Stimulated activated CD4-positive, alpha-beta T cell treated with anti-CD3 and anti-CD28 coated beads, Interleukin-1b, Interleukin-23, amount 100 ng/mL, for 4 hours (primary cell): ENCODE data around the gene MBD3.
A peak's percentile ranks its signal among the peaks of the same experiment; 100 is the strongest.

ENCODE experiments used
- DNase-seq, 2 donors: peaks; one replicate each; pipeline ENCODE4 v3.0.0-alpha.2; 2020; ENCODE audit warnings: low read depth in 2 of 2

Gene MBD3

GRCh38 chr19:1598777-1599459, 6.3 kb upstream of the MBD3 start:
- DNase-seq = no peak

GRCh38 chr19:1593501-1593772, 772 bp upstream of the MBD3 start:
- DNase-seq = no peak

- peak; percentile 71 to 79 for DNase-seq
Observed at GRCh38 chr19:1592024-1592754, 476 bp downstream of the MBD3 start.

GRCh38 chr19:1591421-1592023, 1.1 kb downstream of the MBD3 start:
- no peak for DNase-seq

GRCh38 chr19:1590641-1591397, 1.8 kb downstream of the MBD3 start:
- DNase-seq = no peak

- DNase-seq = no peak
Observed at GRCh38 chr19:1587872-1588271, 4.8 kb downstream of the MBD3 start.

- DNase-seq = no peak
Observed at GRCh38 chr19:1585243-1585580, 7.5 kb downstream of the MBD3 start.

GRCh38 chr19:1584500-1585242, 8.0 kb downstream of the MBD3 start:
- DNase-seq = no peak

- DNase-seq = no peak
Observed at GRCh38 chr19:1582201-1582600, 10.5 kb downstream of the MBD3 start.

GRCh38 chr19:1580957-1581356, 11.7 kb downstream of the MBD3 start:
- no peak for DNase-seq

- DNase-seq = no peak
Observed at GRCh38 chr19:1580382-1580781, 12.3 kb downstream of the MBD3 start.

GRCh38 chr19:1579222-1579621, 13.4 kb downstream of the MBD3 start:
- no peak for DNase-seq

GRCh38 chr19:1577929-1578618, 14.6 kb downstream of the MBD3 start:
- no peak for DNase-seq

- DNase-seq = no peak
Observed at GRCh38 chr19:1577090-1577928, 15.4 kb downstream of the MBD3 start.

GRCh38 chr19:1576242-1577089, 16.2 kb downstream of the MBD3 start:
- DNase-seq = no peak

GRCh38 chr19:1575323-1576241, 17.1 kb downstream of the MBD3 start:
- no peak for DNase-seq

GRCh38 chr19:1574354-1575136, 18.1 kb downstream of the MBD3 start:
- no peak for DNase-seq

GRCh38 chr19:1572795-1573194, 19.9 kb downstream of the MBD3 start:
- DNase-seq = no peak
